ENCODE results near the gene ZNF101.

DNA sequence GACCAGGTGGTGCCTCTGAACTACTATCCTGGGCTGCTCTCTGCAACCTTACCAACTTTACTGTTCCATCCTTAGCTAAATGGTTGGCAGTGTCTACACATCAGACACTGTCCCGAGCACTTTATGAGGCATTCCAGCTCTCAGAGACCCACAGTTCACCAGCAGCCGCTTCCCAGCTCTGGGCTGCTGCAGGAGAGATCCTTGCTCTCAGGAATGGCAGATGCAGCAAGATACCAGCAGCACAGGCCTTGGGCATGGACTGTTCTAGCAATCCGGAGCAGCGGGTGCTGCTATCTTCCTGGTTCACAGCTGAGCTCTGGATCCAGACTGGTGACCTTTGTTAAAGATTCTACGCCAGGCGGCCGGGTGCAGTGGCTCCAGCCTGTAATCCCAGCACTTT, 37.3 kb upstream of the ZNF101 start:
- no peak for TF ChIP-seq CTCF (IDR thresholded peaks at IDR 0.05)
- no peak for TF ChIP-seq POLR2A (IDR thresholded peaks at IDR 0.05)
- no peak for TF ChIP-seq EP300 (IDR thresholded peaks at IDR 0.05)

All from tibial nerve (tissue), 4 donors.